GM10248 (cell line): ENCODE measurements around the gene EWSR1.

ENCODE experiments used
- CTCF ChIA-PET: fragments of 300-600 bp; sonication (Branson Sonifier 250); formaldehyde crosslinking; extraction: SDS; loops from one replicate; lab custom pipeline; 2021; ENCODE audit warnings: antibody characterized with exemption; lab: Yijun Ruan, JAX
- POLR2A ChIA-PET: fragments of 350-650 bp; sonication (Branson Sonifier 250); formaldehyde crosslinking; extraction: SDS; loops from one replicate; lab custom pipeline; 2020; ENCODE audit warnings: antibody characterized with exemption; lab: Yijun Ruan, JAX
- DNase-seq: peaks from one replicate; pipeline ENCODE4 v3.0.0; 2012; ENCODE audit errors: extremely low spot score
- CTCF ChIP-seq: IDR thresholded peaks from 2 replicates; pipeline ENCODE4 v1.5.1; 2012; ENCODE audit warnings: mild to moderate bottlenecking, low read depth; ENCODE audit errors: extremely low read depth, missing control alignments, control extremely low read depth

EWSR1 gene

GRCh38 chr22:29275819-29276565 lies 7.9 kb downstream of the EWSR1 start:
- TF ChIP-seq CTCF: no peak
- DNase-seq: no peak
- ChIA-PET CTCF (interaction anchor here (1.5 kb wide), 1 partner anchor 17 kb away, joined by 4 read pairs; no protein-coding TSS in a partner anchor), POLR2A (interaction anchor here (0.6 kb wide), 1 partner anchor 108 kb away, joined by 3 read pairs; no protein-coding TSS in a partner anchor)

- no peak for TF ChIP-seq CTCF
- ChIA-PET POLR2A (no interaction called here), CTCF (interaction anchor here (1.0 to 1.5 kb wide), 3 partner anchors 9 to 28 kb away, joined by 3 to 4 read pairs (median 3); partner anchors contain the start of gene GAS2L1)
- DNase-seq: no peak
Measured at GRCh38 chr22:29277927-29278326, 9.9 kb downstream of the EWSR1 start.

- TF ChIP-seq CTCF: no peak
- ChIA-PET POLR2A (no interaction called here), CTCF (interaction anchor here (1.2 kb wide), 2 partner anchors 9 to 11 kb away, joined by 3 read pairs; no protein-coding TSS in a partner anchor)
- DNase-seq: no peak
Measured at GRCh38 chr22:29284196-29284595, 16.1 kb downstream of the EWSR1 start.

GRCh38 chr22:29288837-29289236 lies 20.8 kb downstream of the EWSR1 start:
- TF ChIP-seq CTCF: no peak
- DNase-seq: no peak
- CTCF ChIA-PET: interaction anchor here (1.2 to 1.4 kb wide), 2 partner anchors 14 to 15 kb away, joined by 3 to 5 read pairs; no protein-coding TSS in a partner anchor

GRCh38 chr22:29290061-29290460 lies 22.0 kb downstream of the EWSR1 start:
- CTCF ChIA-PET: interaction anchor here (1.5 to 1.6 kb wide), 2 partner anchors 17 to 45 kb away, joined by 3 to 5 read pairs; partner anchors contain the start of gene GAS2L1
- POLR2A ChIA-PET: no interaction called here
- DNase-seq: no peak
- TF ChIP-seq CTCF: no peak

More at GRCh38 chr22:29288837-29289236, 20.8 kb downstream of the EWSR1 start:
- POLR2A ChIA-PET: no interaction called here

GRCh38 chr22:29291215-29291614 lies 23.1 kb downstream of the EWSR1 start:
- CTCF ChIA-PET: interaction anchor here (1.5 to 1.6 kb wide), 2 partner anchors 15 to 46 kb away, joined by 3 to 5 read pairs; partner anchors contain the start of gene GAS2L1
- no peak for TF ChIP-seq CTCF
- POLR2A ChIA-PET: interaction anchor here (0.6 kb wide), 1 partner anchor 8 kb away, joined by 3 read pairs; no protein-coding TSS in a partner anchor
- no peak for DNase-seq
